GM19238 (cell line): ENCODE results near the gene PDGFA.

Experiments used
- DNase-seq: peaks from one replicate; pipeline ENCODE4 v3.0.0; 2011; ENCODE audit warnings: low spot score; ENCODE audit not compliant: insufficient read length

The PDGFA gene

DNA sequence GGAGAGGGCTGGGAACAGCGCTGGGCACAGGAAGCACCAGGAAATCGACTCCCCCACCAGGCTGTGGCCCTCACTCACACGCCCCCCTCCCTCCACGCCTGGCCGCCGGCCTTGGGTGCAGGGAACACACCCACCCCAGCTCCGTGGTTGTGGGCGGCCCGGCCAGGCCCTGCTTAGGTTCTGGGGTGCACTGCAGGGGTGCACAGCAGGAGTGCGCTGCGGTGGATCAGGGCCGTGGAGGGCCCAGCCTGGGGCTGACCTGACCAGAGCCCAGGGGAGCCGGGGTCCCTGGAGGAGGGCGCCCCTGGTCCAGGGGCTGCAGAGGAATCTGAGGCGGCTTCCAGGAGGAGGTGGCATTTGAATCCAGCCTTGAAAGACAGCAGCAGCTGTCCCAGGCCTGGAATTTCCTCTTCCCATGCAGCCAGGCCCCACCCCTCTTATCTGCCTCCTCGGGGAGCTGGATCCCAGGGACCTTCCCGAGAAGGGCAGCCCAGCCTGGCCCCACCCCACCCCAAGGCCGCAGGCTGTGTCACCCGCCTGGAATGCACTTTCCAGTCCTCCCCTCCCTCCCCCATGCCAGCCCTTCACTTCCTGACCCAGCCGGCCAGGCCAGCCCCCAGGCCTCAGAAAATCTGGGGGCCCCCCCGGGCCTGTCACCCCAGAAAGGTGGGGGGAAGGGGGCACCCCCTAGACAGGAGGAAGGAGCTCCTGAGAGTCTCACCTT, 18.4 kb upstream of the PDGFA start:
- no peak for DNase-seq

DNA sequence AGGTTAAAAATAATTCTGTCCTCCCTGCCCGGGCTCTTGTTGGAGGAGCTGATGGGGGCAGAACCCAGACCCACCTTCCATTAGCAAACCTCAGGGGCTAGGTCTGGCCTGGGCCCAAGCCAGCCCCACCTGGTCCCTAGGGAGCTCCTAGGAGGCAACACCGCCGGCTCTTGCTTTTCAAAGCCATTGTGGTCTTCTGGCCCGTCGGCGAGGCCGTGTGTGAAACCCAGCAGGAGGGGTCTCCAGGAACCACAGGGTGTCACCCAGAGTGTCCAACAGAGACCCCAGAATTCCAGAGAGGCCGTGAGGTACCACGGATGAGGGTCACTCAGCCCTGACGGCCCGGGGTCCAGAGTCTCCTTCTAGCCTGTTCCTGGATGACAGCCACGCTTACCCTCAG, 16.6 kb upstream of the PDGFA start:
- DNase-seq, result no peak

DNA sequence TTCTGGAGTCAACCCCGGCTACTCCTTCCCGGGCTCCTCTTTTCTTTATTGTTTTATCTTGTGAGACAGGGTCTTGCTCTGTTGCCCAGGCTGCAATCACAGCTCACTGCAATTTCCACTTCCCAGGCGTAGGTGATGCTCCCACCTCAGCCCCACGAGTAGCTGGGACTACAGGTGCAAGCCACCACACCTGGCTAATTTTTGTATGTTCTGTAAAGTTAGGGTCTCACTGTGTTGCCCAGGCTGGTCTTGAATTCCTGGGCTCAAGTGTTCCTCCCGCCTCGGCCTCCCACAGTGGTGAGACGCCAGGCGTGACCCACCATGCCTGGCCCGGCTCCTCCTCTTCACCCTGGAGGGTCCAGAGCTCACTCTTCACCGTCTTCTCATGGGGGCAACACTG, 15.3 kb upstream of the PDGFA start:
- no peak for DNase-seq

DNA sequence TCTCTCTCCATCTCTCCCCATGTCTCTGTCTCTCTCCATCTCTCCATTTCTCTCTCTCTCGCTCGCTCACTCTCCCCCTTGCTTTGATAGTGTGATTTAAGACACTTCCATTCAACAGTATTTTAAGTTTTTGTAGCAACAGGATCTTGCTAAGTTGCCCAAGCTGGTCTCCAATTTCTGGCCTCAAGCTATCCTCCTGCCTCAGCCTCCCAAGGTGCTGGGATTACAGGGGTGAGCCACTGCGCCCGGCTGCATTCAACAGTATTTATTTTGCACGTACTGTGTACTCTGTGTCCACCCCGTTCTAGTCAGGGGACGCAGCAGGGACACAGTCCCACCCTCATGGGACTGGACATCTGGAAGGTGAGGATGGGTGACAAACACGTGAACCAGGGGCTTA, 14.4 kb upstream of the PDGFA start:
- DNase-seq, result no peak

DNA sequence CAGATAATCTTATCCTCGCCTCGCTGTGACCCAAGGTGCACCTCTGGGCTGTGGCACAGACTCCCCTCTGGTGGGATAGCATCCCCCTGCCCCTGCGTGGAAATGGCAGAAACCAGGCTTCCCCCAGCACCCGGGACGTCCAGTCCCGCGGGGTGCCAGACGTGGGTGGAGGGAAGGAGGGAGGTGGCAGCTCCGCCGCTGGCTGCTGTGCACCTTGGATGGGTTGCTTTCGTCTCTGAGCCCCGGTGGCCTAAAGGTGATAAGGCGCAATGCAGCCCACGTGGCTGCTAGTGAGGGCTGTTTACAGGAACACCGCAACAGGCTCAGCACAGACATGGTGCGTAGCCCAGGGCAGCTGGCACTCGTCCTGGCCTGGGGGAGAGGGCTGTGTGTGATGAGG, 13.6 kb upstream of the PDGFA start:
- no peak for DNase-seq

DNA sequence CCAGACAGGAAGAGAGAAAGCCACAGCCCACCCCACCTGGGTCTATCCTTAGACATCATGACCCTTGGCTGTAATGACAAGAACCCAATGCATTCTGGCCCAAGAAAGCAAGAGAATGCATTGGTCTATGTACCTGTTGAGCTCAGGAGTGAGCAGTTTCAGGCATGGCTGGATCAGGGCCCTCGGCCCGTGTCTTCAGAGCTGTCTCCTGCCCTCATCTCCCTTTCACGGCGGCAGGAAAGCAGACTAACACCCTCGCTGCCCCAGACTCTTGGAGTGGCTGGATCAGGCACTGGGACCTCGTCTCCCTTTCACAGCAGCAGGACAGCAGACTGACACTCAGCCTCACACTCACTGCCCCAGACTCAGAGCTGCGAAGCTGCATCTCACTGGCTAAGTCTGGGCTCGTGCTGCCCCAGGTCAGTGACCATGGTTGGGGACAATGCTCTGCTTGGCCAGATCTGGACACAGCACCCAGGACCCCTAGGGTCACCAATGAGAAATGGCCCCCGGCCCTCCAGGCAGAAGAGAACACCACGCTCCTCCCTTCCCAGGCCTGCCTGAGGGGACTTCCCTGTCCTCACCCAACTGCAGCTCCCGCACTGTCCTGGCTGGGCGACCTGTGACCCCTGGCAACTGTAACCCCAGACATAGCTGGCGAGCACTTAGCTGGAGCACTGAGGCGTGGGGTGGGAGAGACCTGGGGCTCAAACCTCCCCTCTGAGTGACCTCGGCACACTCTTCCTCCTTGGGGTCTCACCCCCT, 12.9 kb upstream of the PDGFA start:
- no peak for DNase-seq

DNA sequence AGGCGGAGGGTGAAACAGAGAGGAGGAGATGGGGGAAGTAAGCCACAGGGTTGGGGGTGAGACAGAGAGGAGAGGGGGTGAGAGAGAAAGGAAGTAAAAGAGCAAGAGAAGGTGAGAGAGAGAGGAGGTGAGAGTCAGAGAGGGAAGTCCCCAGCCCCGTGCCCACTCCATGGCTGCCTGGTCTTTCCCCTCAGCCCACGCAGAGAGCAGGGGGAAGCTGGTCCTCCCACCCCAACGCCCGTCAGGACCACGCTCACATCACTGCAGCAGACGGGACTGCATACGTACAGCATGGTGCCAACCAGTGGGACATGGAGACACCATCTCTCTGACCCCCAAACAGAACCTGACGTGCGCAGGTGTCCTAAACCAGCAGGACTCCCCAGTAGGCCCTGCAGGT, 12.1 kb upstream of the PDGFA start:
- DNase-seq, result no peak

DNA sequence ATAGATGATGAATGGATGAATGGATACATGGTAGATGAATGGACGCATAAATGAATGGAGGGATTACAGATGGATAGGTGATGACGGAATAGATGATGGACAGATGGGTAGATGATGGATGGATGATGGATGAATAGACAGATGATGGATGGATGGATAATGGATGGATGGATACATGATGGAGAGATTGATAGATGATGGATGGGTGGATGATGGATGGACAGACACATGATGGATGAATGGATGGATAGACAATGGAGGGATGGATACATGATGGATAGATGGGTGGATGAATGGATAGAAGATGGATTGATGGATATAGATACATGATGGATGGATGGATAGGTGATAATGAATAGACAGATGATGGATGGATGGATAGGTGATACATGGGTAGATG, 8.8 kb upstream of the PDGFA start:
- no peak for DNase-seq

DNA sequence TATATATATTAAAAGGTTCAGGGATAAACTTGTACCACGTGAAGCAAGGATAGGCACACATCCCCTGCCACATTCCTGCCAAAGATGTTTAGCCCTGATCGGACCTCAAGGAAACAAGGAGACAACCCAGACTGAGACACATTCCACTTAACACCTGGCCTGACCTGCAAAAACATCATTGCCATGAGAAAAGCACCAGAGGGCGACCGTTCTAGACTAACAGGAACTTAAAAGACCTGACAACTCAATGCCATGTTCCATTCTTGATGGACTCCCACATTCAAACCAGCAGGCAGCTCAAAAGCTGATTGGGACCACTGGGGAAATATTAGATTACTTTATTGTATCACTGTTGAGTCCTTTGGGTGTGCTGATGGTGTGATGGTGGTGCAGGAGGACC, 8.1 kb upstream of the PDGFA start:
- no peak for DNase-seq

DNA sequence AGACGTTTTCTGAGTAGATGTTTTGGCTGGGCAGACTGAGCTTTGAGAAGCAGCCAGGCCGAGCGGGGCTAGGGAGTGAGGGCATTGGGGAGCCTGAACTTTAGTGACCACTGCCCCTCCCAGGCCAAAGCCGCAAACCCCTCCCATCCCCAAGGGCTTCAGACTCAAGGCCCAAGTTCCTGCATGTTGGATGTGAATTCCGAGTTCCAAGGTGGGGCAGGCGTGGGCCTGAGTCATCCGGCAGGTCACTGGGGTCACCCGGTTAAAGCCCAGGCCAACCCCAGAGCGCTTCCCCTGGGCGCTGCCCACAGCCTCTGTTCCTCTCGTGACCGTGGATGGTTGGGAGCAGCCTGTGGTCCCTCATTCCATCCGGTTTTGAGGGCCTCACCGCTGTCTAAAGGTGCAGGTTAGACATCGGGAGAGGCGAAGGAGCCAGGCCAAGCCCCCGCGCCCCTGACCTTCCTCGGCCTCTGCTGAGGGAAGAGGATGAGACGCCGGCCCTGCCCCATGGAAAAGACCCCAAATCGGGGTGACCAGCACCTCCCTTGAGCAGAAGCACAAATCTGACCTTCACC, 6.9 kb upstream of the PDGFA start:
- DNase-seq, result no peak

DNA sequence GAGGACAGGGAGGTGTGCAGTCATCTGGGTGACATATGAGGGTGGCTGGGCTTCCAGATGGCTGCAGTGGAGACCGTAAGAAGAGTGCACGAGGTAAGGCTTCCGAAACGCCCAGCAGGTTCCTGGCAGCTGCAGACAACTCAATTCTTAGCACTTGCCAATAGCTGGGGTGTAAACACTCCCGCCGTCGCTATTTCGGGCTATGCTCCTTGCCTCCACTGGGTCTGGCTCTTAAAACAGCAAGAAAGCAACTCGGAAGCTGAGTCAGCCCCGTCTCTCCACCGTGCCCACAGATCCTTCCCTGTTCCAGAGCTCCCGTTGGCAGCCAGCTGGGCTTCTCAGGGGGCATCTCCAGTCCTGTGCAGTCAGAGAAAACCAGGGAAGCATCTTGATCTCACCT, 6.1 kb upstream of the PDGFA start:
- DNase-seq, result no peak

DNA sequence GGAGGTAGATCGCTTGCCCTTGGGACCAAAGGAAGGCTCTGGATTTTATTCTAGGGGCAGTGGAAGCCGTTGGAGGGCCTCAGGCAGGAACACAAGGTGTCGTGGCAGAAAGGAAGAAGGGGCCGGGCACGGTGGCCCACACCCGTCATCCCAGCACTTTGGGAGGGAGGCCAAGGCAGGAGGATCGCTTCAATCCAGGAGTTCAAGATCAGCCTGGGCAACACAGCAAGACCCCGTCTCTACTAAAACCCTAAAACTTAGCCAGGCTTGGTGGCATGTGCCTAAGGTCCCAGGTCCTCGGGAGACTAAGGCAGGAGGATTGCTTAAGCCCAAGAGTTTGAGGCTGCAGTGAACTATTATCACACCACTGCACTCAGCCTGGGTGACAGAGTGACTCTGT, 5.2 kb upstream of the PDGFA start:
- DNase-seq, result no peak

DNA sequence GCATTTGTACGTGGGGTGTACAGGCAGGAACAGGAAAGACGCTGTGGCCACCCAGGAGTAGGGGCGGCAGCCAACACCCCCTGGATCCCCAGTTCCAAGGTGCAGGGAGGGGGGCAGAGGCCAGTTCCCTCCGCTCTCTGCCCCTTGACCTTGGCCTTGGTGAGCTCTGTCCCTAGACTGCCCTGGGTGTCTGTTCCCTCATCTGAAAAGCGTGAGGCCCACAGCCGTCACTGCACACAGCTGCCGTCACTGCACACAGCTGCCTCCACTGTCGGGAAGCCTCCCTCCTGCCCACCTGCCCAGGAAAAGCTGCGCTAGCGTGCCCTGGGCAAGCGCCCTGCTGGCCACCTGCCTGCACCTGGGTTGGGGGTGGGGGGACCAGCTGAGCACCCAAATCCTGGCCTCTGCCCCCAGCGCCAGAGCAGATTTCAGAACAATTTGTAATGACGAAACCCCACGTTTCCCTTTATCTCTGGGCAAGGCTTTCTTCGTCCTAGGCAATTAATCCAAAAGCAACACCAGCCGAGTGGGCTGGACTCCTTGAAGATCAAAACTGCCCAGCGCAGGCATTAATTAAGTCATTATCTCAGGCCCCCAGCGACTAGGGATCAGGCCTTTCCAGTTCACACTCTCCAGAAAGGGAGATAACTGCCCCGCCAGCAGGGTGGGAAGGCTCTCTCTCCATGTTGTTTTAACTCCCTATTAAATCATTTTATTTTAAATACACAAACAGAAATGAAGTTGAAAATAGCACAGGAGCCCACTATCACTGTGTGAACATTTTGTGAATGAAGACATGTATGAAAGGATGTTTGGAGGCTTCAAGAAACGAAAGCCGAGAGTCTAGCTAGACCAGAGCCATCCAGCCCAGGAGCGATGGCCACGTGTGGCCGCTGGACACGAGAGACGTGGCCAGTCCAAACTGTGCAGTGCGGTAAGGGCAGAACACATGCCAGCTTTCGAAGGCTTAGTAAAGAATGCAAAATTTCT, 4.0 kb upstream of the PDGFA start:
- DNase-seq, result no peak

DNA sequence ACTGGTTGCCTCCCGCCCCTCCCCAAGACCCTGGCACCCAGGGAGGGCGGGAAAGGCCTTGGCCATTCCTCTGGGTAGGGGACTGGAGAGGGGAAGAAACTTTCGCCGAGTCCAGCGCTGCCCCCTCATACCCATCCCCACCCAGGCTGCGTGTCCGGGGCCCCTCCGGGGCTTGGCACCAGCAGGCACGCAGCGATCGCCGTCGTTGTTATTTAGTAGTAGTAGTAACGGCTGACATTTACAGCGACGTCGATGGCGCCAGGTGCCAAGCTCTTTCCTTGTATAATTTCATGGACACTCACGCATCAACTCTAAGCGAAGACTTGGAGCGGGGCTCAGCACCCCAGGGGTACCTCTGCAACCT, 3.3 kb upstream of the PDGFA start:
- no peak for DNase-seq

DNA sequence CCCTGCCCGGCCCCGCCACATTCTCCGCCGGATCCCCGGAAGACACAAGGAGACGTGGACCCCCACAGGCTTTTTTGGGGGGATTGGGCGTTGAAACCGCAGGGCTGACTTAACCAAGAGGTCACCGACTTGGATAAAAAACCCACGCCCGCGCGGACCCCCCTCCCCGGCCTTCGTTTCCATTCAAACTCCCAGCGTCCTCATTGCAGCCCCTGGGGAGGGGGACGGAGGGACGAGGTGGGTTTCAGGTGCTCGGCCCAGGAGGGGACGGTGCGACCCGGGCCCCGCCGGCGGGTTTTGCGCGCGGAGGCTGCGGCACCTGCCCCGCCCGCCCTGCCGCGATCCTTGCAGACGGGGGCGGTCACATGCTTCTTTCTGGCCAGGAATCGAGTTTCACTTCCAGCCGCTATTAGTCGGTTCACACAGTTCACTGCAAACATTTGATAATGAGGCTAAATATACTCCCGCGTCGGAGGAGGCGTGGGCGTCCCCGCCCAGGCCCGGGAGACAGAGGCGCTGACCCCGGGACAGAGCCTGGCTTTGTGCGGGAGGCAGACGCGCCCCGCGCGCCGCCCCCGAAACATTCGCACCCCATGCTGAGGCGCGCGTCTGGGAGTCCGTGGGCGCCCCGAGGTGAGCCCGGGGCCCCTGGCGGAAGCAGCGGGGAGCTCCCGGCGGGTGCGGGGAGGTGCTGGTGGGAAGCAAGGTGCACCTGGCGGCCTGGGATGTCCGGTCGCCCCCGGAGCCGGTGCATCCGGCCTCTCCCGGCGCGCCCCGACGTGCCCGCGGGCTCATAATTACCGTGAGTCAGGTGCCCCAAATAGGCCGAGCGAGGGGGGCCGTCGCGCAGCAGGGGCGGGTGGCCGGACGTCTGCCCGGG, 2.7 kb upstream of the PDGFA start:
- DNase-seq, result no peak

DNA sequence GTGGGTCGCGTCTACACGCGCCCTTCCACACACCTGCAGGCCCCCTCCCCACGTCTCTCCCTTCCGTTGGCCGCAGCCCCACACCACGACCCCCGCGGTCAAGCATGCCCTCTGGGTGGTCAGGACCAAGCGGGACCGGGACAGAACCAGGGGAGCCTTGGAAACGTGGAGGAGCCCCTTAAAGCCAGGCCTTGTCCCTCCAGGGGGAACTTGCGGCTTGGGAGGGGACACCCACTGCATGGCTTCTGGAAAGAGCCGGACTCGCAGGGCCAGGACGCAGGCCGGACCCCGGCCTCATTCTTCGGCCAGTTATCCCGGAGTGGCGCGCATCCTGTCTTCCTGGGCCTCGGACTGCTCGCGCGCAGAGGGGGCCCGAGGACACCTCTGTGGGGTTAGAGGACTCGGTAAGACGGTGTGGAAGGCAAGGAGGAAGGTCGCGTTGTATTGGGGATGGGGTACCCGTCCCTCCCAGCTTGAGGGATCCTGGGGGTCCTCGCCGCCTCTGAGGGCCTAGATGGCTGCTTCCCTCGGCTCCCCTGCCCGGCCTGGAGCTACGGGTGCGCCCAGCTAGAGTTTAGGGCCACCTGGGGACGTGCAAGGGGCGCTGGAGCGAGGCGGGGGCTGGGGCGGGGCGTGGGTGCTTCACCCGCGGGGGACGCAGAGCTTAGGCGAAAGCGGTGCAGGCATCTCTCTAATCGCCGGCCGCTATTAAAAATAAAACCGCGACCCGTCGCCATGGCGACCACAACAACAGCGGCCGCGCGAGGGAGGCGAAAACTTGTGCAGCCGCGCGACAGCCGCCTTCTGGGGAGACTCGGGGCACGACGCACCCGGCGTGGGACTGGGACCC, 1.8 kb upstream of the PDGFA start:
- DNase-seq, result no peak

DNA sequence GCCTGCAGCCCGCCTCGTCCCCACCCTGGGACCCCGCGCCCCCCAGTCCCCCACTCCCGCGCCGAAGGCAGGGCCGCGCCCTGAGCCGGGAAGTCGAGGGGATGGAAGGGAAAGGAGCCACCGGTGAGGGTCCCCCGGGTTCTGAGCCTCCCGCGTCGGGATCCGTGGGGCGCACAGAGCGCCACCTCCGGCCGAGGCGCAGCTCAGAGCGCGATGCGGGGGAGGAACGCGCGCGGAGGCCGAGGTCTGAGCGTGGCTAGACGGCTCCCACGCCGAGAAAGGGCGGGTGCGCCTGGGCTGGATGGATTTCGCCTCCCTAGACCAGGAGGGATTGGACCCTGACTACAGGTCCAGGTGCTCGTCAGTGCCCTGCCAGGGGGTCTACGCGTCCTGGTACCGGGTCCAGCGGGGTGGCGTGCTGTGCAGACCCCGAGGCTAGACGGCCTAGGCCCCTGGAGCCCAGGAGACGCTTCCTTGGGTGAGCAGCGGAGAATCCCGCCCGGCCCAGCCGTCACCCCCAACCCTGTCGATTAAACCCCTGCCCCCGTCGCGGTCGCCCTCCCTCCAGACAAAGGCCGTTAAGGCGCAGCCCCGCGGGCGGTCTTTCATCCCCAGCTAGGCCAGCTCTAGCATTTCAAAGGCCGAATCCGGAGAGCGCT, 986 bp upstream of the PDGFA start:
- no peak for DNase-seq

DNA sequence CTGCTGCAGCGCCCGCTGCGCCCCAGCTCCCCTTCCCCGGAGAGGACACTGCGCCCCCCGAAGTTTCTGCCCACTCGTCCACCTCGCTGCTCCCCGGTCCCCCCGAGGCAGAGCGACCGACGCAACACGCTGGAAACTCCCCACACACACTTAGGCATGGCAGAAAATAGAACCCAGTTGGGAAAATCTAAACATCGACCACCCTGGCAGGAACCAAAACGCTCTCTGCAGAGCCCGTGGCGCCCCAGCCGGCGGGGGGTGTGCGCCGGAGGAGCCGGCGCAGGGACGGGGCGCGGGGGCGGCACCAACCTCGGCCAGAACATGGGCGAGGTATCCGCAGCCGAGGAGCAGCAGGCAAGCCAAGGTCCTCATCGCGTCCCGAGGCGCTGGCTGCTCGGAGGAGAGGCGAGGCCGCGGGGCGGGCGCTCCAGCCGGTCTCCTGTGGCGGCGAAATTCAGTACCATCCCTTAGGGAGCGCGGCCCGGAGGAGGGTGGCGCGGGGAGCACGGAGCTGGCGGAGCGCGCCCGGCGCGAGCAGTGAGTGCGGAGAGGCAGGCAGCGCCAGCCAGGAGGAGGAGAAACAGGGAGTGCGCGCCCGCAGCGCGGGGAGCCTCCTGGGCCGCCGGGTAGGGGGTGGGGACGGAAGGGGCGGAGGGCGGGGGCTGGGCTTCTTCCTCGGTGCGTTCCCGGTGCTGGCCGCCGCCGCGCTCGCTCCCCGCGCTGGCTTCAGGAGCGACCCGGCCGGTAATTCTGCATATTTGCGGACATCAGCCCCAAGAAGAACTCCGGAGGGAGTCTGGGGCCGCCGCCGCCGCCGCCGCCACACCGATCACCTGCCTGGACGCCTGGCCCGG, 789 bp downstream of the PDGFA start:
- DNase-seq, result no peak
